Stimulated activated memory B cell treated with anti-CD40 and anti-IgM and Interleukin-4, amounts not matched to agents 10 μg/mL and 1 μg/mL and 100 μg/mL, for 72 hours (primary cell): Measurements from ENCODE around the gene STMN1.

Experiments used
- ATAC-seq: fragments of 150-1000 bp; cut with Tn5 transposase; 2 replicates; pipeline ENCODE4 v1.10.0; 2021
- H3K27ac Mint-ChIP-seq: one replicate; pipeline ENCODE4 v1.8.0; 2022; ENCODE audit warnings: mild to moderate bottlenecking, mixed read lengths
- H3K27me3 Mint-ChIP-seq: one replicate; pipeline ENCODE4 v1.8.0; 2022; ENCODE audit warnings: mixed read lengths
- H3K36me3 Mint-ChIP-seq: one replicate; pipeline ENCODE4 v1.8.0; 2022; ENCODE audit warnings: mixed read lengths
- H3K4me1 Mint-ChIP-seq: one replicate; pipeline ENCODE4 v1.8.0; 2022; ENCODE audit warnings: mixed read lengths
- H3K4me3 Mint-ChIP-seq: one replicate; pipeline ENCODE4 v1.8.0; 2022; ENCODE audit warnings: mild to moderate bottlenecking, moderate library complexity, mixed read lengths
- H3K9me3 Mint-ChIP-seq: one replicate; pipeline ENCODE4 v1.8.0; 2022; ENCODE audit warnings: mixed read lengths

STMN1 gene

GRCh38 chr1:25890239-25891034 is 15.8 kb downstream of the STMN1 start:
- H3K4me1 Mint-ChIP-seq, result peaks cover 6% of the 10 kb centered on the region
- H3K27ac Mint-ChIP-seq, result no peak overlapping the region
- no peaks in the 10 kb centered on the region for H3K36me3 Mint-ChIP-seq
- H3K27me3 Mint-ChIP-seq, result no peaks in the 10 kb centered on the region
- no peak for ATAC-seq
- H3K4me3 Mint-ChIP-seq, result no peak overlapping the region
- H3K9me3 Mint-ChIP-seq, result no peaks in the 10 kb centered on the region

- no peak overlapping the region for H3K4me3 Mint-ChIP-seq
- no peak for ATAC-seq
- H3K27me3 Mint-ChIP-seq, result no peaks in the 10 kb centered on the region
- no peaks in the 10 kb centered on the region for H3K36me3 Mint-ChIP-seq
- no peaks in the 10 kb centered on the region for H3K4me1 Mint-ChIP-seq
- no peak overlapping the region for H3K27ac Mint-ChIP-seq
- H3K9me3 Mint-ChIP-seq, result no peaks in the 10 kb centered on the region
Measured at GRCh38 chr1:25889470-25889869, 16.7 kb downstream of the STMN1 start.

GRCh38 chr1:25888426-25888987 is 17.7 kb downstream of the STMN1 start:
- Mint-ChIP-seq H3K36me3 (no peaks in the 10 kb centered on the region), H3K27ac (no peak overlapping the region), H3K27me3 (no peaks in the 10 kb centered on the region), H3K4me3 (no peak overlapping the region), H3K9me3 (no peaks in the 10 kb centered on the region), H3K4me1 (no peaks in the 10 kb centered on the region)
- ATAC-seq, result no peak

GRCh38 chr1:25885602-25886001 is 20.6 kb downstream of the STMN1 start:
- Mint-ChIP-seq H3K27ac (no peak overlapping the region), H3K4me1 (no peaks in the 10 kb centered on the region), H3K9me3 (no peaks in the 10 kb centered on the region), H3K4me3 (no peak overlapping the region), H3K36me3 (no peaks in the 10 kb centered on the region), H3K27me3 (no peaks in the 10 kb centered on the region)
- ATAC-seq, result no peak

GRCh38 chr1:25881266-25881665 is 25.0 kb downstream of the STMN1 start:
- ATAC-seq, result no peak
- Mint-ChIP-seq H3K27ac (no peak overlapping the region), H3K27me3 (no peaks in the 10 kb centered on the region), H3K9me3 (no peaks in the 10 kb centered on the region), H3K4me3 (no peak overlapping the region), H3K4me1 (peaks cover 4% of the 10 kb centered on the region), H3K36me3 (no peaks in the 10 kb centered on the region)

GRCh38 chr1:25880518-25880917 is 25.7 kb downstream of the STMN1 start:
- no peak overlapping the region for H3K4me3 Mint-ChIP-seq
- no peaks in the 10 kb centered on the region for H3K27me3 Mint-ChIP-seq
- H3K27ac Mint-ChIP-seq, result no peak overlapping the region
- H3K9me3 Mint-ChIP-seq, result no peaks in the 10 kb centered on the region
- no peak for ATAC-seq
- peaks cover 9% of the 10 kb centered on the region for H3K4me1 Mint-ChIP-seq
- H3K36me3 Mint-ChIP-seq, result no peaks in the 10 kb centered on the region

GRCh38 chr1:25879675-25880074 is 26.5 kb downstream of the STMN1 start:
- Mint-ChIP-seq H3K9me3 (no peaks in the 10 kb centered on the region), H3K27ac (no peak overlapping the region), H3K4me1 (peaks cover 16% of the 10 kb centered on the region), H3K4me3 (no peak overlapping the region), H3K36me3 (no peaks in the 10 kb centered on the region), H3K27me3 (no peaks in the 10 kb centered on the region)
- ATAC-seq, result no peak

GRCh38 chr1:25878690-25879089 is 27.5 kb downstream of the STMN1 start:
- H3K4me3 Mint-ChIP-seq, result no peak overlapping the region
- H3K36me3 Mint-ChIP-seq, result no peaks in the 10 kb centered on the region
- H3K27ac Mint-ChIP-seq, result no peak overlapping the region
- peaks cover 22% of the 10 kb centered on the region for H3K4me1 Mint-ChIP-seq
- no peaks in the 10 kb centered on the region for H3K9me3 Mint-ChIP-seq
- H3K27me3 Mint-ChIP-seq, result no peaks in the 10 kb centered on the region
- ATAC-seq, result no peak

- no peak for ATAC-seq
- peaks cover 37% of the 10 kb centered on the region for H3K4me1 Mint-ChIP-seq
- no peaks in the 10 kb centered on the region for H3K27me3 Mint-ChIP-seq
- H3K27ac Mint-ChIP-seq, result no peak overlapping the region
- no peaks in the 10 kb centered on the region for H3K36me3 Mint-ChIP-seq
- H3K4me3 Mint-ChIP-seq, result no peak overlapping the region
- H3K9me3 Mint-ChIP-seq, result no peaks in the 10 kb centered on the region
Measured at GRCh38 chr1:25877155-25877554, 29.1 kb downstream of the STMN1 start.

GRCh38 chr1:25876693-25877077 is 29.5 kb downstream of the STMN1 start:
- Mint-ChIP-seq H3K27ac (peak overlapping the region; percentile 74), H3K4me1 (peaks cover 40% of the 10 kb centered on the region)

GRCh38 chr1:25875856-25876692 is 30.1 kb downstream of the STMN1 start:
- ATAC-seq, result peak; percentile 61
- Mint-ChIP-seq H3K4me3 (peak overlapping the region; percentile 80), H3K27ac (peak overlapping the region; percentile 74), H3K9me3 (no peaks in the 10 kb centered on the region), H3K4me1 (peaks cover 46% of the 10 kb centered on the region), H3K36me3 (no peaks in the 10 kb centered on the region), H3K27me3 (no peaks in the 10 kb centered on the region)

More at GRCh38 chr1:25876693-25877077, 29.5 kb downstream of the STMN1 start:
- Mint-ChIP-seq H3K9me3 (no peaks in the 10 kb centered on the region), H3K36me3 (no peaks in the 10 kb centered on the region), H3K4me3 (no peak overlapping the region), H3K27me3 (no peaks in the 10 kb centered on the region)
- ATAC-seq, result no peak

GRCh38 chr1:25875154-25875855 is 30.9 kb downstream of the STMN1 start, which contains the start of gene PAQR7:
Gene PAQR7 (minus strand): TSS chr1:25875708. CDS start chr1:25863839, 11,869 bp downstream.
- no peaks in the 10 kb centered on the region for H3K36me3 Mint-ChIP-seq
- H3K27ac Mint-ChIP-seq, result peak within 1 kb of the TSS; percentile 74
- H3K4me3 Mint-ChIP-seq, result peak within 1 kb of the TSS; percentile 80
- ATAC-seq, result peak; percentile 85
- H3K9me3 Mint-ChIP-seq, result no peaks in the 10 kb centered on the region
- H3K4me1 Mint-ChIP-seq, result peaks cover 46% of the 10 kb centered on the region
- H3K27me3 Mint-ChIP-seq, result no peaks in the 10 kb centered on the region

GRCh38 chr1:25874635-25875153 is 31.5 kb downstream of the STMN1 start:
- no peak for ATAC-seq
- peaks cover 46% of the 10 kb centered on the region for H3K4me1 Mint-ChIP-seq
- no peaks in the 10 kb centered on the region for H3K9me3 Mint-ChIP-seq
- peak overlapping the region; percentile 80 for H3K4me3 Mint-ChIP-seq
- no peaks in the 10 kb centered on the region for H3K36me3 Mint-ChIP-seq
- H3K27me3 Mint-ChIP-seq, result no peaks in the 10 kb centered on the region
- peak overlapping the region; percentile 74 for H3K27ac Mint-ChIP-seq

- no peaks in the 10 kb centered on the region for H3K9me3 Mint-ChIP-seq
- H3K27ac Mint-ChIP-seq, result peak overlapping the region; percentile 74
- no peaks in the 10 kb centered on the region for H3K36me3 Mint-ChIP-seq
- no peaks in the 10 kb centered on the region for H3K27me3 Mint-ChIP-seq
- peak overlapping the region; percentile 80 for H3K4me3 Mint-ChIP-seq
- ATAC-seq, result no peak
- H3K4me1 Mint-ChIP-seq, result peaks cover 46% of the 10 kb centered on the region
Measured at GRCh38 chr1:25874209-25874608, 32.0 kb downstream of the STMN1 start.

GRCh38 chr1:25873120-25873519 is 33.1 kb downstream of the STMN1 start:
- H3K4me1 Mint-ChIP-seq, result peaks cover 46% of the 10 kb centered on the region
- H3K27ac Mint-ChIP-seq, result peak overlapping the region; percentile 62
- H3K9me3 Mint-ChIP-seq, result no peaks in the 10 kb centered on the region
- H3K4me3 Mint-ChIP-seq, result no peak overlapping the region
- no peaks in the 10 kb centered on the region for H3K27me3 Mint-ChIP-seq
- H3K36me3 Mint-ChIP-seq, result no peaks in the 10 kb centered on the region
- no peak for ATAC-seq
